CD4-positive, alpha-beta memory T cell (primary cell): Measurements from ENCODE around the gene UTP18. TPM values are rescaled to one million over a fixed set of nuclear protein-coding genes. Genes with fewer than 3 reads are reported as not detected.
A peak's percentile ranks its signal among the peaks of the same experiment; 100 is the strongest.
"Not testable (repeated sequence)": the region's sequence is repeated elsewhere in the genome, so short reads cannot be mapped to it uniquely, and the experiment has no call there.

Experiments
- CTCF ChIA-PET: fragments of 350-600 bp; sonication (Branson Sonifier 250); formaldehyde crosslinking; loops from one replicate; lab custom pipeline; 2021; ENCODE audit warnings: inconsistent platforms; ENCODE audit not compliant: partially characterized antibody; lab: Charles Lee
- POLR2A ChIA-PET: fragments of 350-600 bp; sonication (Branson Sonifier 250); formaldehyde crosslinking; loops from one replicate; lab custom pipeline; 2021; ENCODE audit not compliant: partially characterized antibody; lab: Charles Lee
- DNase-seq, 5 donors: peaks; one replicate each; pipeline versions ENCODE4 v3.0.0 to v3.0.0-alpha.2; 2020 to 2022; ENCODE audit warnings: mixed read lengths in 1 of 5
- H3K27ac ChIP-seq: one replicate; pipeline ENCODE4 v1.7.0; 2013; ENCODE audit warnings: low read depth, low read length
- H3K27me3 ChIP-seq: 2 replicates; pipeline ENCODE4 v1.7.0; 2013; ENCODE audit warnings: mild to moderate bottlenecking, low read length, moderate library complexity; ENCODE audit not compliant: insufficient read depth
- H3K36me3 ChIP-seq: 2 replicates; pipeline ENCODE4 v1.7.0; 2013; ENCODE audit warnings: mild to moderate bottlenecking, low read length, moderate library complexity; ENCODE audit not compliant: insufficient read depth
- H3K4me1 ChIP-seq: 2 replicates; pipeline ENCODE4 v1.7.0; 2013; ENCODE audit warnings: mild to moderate bottlenecking, low read length, moderate library complexity; ENCODE audit not compliant: insufficient read depth
- H3K4me3 ChIP-seq, 2 donors: one replicate each; pipeline ENCODE4 v1.7.0; 2013; ENCODE audit warnings: low read length in 2 of 2, mild to moderate bottlenecking in 1 of 2
- H3K9me3 ChIP-seq, 2 donors: one replicate each; pipeline ENCODE4 v1.7.0; 2013; ENCODE audit warnings: low read length in 2 of 2, control low read depth in 1 of 2; ENCODE audit not compliant: control insufficient read depth in 1 of 2
- H3K27ac Mint-ChIP-seq, 7 donors: one replicate each; pipeline ENCODE4 v1.8.0; 2020 to 2021; ENCODE audit warnings: mixed read lengths in 7 of 7, mild to moderate bottlenecking in 6 of 7, inconsistent platforms in 3 of 7, moderate library complexity in 3 of 7
- H3K27me3 Mint-ChIP-seq, 2 donors: one replicate each; pipeline ENCODE4 v1.8.0; 2020 to 2021; ENCODE audit warnings: mixed read lengths in 2 of 2
- H3K36me3 Mint-ChIP-seq, 2 donors: one replicate each; pipeline ENCODE4 v1.8.0; 2020 to 2021; ENCODE audit warnings: mixed read lengths in 2 of 2, inconsistent platforms in 1 of 2, mild to moderate bottlenecking in 1 of 2
- H3K4me1 Mint-ChIP-seq, 4 donors: one replicate each; pipeline ENCODE4 v1.8.0; 2020 to 2021; ENCODE audit warnings: mixed read lengths in 4 of 4, mild to moderate bottlenecking in 1 of 4
- H3K4me3 Mint-ChIP-seq, 8 donors: one replicate each; pipeline ENCODE4 v1.8.0; 2020 to 2021; ENCODE audit warnings: mixed read lengths in 8 of 8, mild to moderate bottlenecking in 7 of 8, moderate library complexity in 6 of 8, inconsistent platforms in 3 of 8
- H3K9me3 Mint-ChIP-seq, 8 donors: one replicate each; pipeline ENCODE4 v1.8.0; 2020 to 2021; ENCODE audit warnings: mixed read lengths in 8 of 8, mild to moderate bottlenecking in 5 of 8, inconsistent platforms in 3 of 8, moderate library complexity in 1 of 8
- intact Hi-C: fragments of 100-400 bp; cut with micrococcal nuclease; formaldehyde crosslinking; loops from one replicate; pipeline ENCODE4 v1.15.1; 2023
- polyA plus RNA-seq, 2 donors: library from polyadenylated mRNA; unstranded; fragments of 300-500 nt; fragmentation: Illumina TruSeq; gene quantifications; one replicate each; pipeline ENCODE4 v1.2.3, GENCODE V29; 2021
- total RNA-seq, 2 experiments: library from RNA; stranded (reverse); gene quantifications; one replicate each; pipeline ENCODE4 v1.2.3, GENCODE V29; 2021

UTP18 gene
- total and polyA plus RNA-seq, 4 experiments from 2014 or later, result 44.0 to 54.9 (median 46.2) TPM

- H3K4me1 Mint-ChIP-seq, result peaks cover 28 to 54% (median 42%) of the 10 kb centered on the region in 4 donors
- H3K27me3 Mint-ChIP-seq, CTCF ChIA-PET, H3K4me3 ChIP-seq, DNase-seq, POLR2A ChIA-PET, H3K27me3 ChIP-seq, H3K27ac ChIP-seq, H3K9me3 ChIP-seq, H3K9me3 Mint-ChIP-seq: not testable (repeated sequence)
- peaks cover 34% of the 10 kb centered on the region for H3K4me1 ChIP-seq
- intact Hi-C loops, result loop anchor here (5.0 kb wide), 1 partner anchor 482 kb away; no protein-coding TSS in a partner anchor
- peaks cover 37 to 62% of the 10 kb centered on the region in 2 donors for H3K36me3 Mint-ChIP-seq
- peak overlapping the region in 1 of 7 donors; percentile 37 for H3K27ac Mint-ChIP-seq
- H3K36me3 ChIP-seq, result peaks cover 52% of the 10 kb centered on the region
- peak overlapping the region in 1 of 8 donors; percentile 7 for H3K4me3 Mint-ChIP-seq
Measured at GRCh38 chr17:51264466-51264865, 4.1 kb downstream of the UTP18 start.

- intact Hi-C loops, result no loop called here
- H3K27me3 Mint-ChIP-seq, result no peaks in the 10 kb centered on the region
- Histone ChIP-seq H3K36me3 (peaks cover 65% of the 10 kb centered on the region), H3K27ac (no peak overlapping the region), H3K27me3 (no peaks in the 10 kb centered on the region), H3K4me3 (no peak overlapping the region), H3K9me3 (no peaks in the 10 kb centered on the region), H3K4me1 (peaks cover 8% of the 10 kb centered on the region)
- ChIA-PET POLR2A (interaction anchor here (0.6 to 1.4 kb wide), 2 partner anchors 9 to 19 kb away, joined by 3 to 4 read pairs; partner anchors contain the start of gene UTP18), CTCF (no interaction called here)
- H3K9me3 Mint-ChIP-seq, result peaks cover 0 to 3% (median 0%) of the 10 kb centered on the region in 8 donors
- peaks cover 28 to 57% (median 37%) of the 10 kb centered on the region in 4 donors for H3K4me1 Mint-ChIP-seq
- H3K36me3 Mint-ChIP-seq, result peaks cover 65 to 74% of the 10 kb centered on the region in 2 donors
- H3K27ac Mint-ChIP-seq, result peak overlapping the region in 1 of 7 donors; percentile 19
- no peak for DNase-seq
- H3K4me3 Mint-ChIP-seq, result no peak overlapping the region
Measured at GRCh38 chr17:51269991-51270390, 9.6 kb downstream of the UTP18 start.

GRCh38 chr17:51270636-51271035 is 10.3 kb downstream of the UTP18 start:
- Histone ChIP-seq H3K27ac (no peak overlapping the region), H3K27me3 (no peaks in the 10 kb centered on the region), H3K9me3 (no peaks in the 10 kb centered on the region), H3K4me1 (peaks cover 8% of the 10 kb centered on the region), H3K36me3 (peaks cover 68% of the 10 kb centered on the region), H3K4me3 (no peak overlapping the region)
- CTCF ChIA-PET, result interaction anchor here (1.3 kb wide), 1 partner anchor 11 kb away, joined by 3 read pairs; no protein-coding TSS in a partner anchor
- intact Hi-C loops, result no loop called here
- no peak for DNase-seq
- Mint-ChIP-seq H3K4me3 (no peak overlapping the region), H3K27ac (peak overlapping the region in 2 of 7 donors; percentile 19 to 83), H3K9me3 (peaks cover 0 to 3% (median 0%) of the 10 kb centered on the region in 8 donors), H3K36me3 (peaks cover 66 to 77% of the 10 kb centered on the region in 2 donors), H3K4me1 (peaks cover 27 to 56% (median 36%) of the 10 kb centered on the region in 4 donors), H3K27me3 (no peaks in the 10 kb centered on the region)
- POLR2A ChIA-PET, result no interaction called here

- H3K4me1 Mint-ChIP-seq, result peaks cover 22 to 42% (median 31%) of the 10 kb centered on the region in 4 donors
- H3K9me3 ChIP-seq, result no peaks in the 10 kb centered on the region
Measured at GRCh38 chr17:51272812-51273211, 12.5 kb downstream of the UTP18 start.

GRCh38 chr17:51275381-51275780 is 15.0 kb downstream of the UTP18 start:
- intact Hi-C loops, result no loop called here
- POLR2A ChIA-PET, result no interaction called here

More at GRCh38 chr17:51272812-51273211, 12.5 kb downstream of the UTP18 start:
- H3K27ac Mint-ChIP-seq, result peak overlapping the region in 1 of 7 donors; percentile 2
- intact Hi-C loops, result no loop called here
- peaks cover 68 to 79% of the 10 kb centered on the region in 2 donors for H3K36me3 Mint-ChIP-seq
- H3K36me3 ChIP-seq, result peaks cover 65% of the 10 kb centered on the region
- no peaks in the 10 kb centered on the region for H3K27me3 Mint-ChIP-seq
- H3K9me3 Mint-ChIP-seq, result peaks cover 0 to 3% (median 0%) of the 10 kb centered on the region in 8 donors
- ChIA-PET POLR2A (no interaction called here), CTCF (interaction anchor here (1.1 kb wide), 1 partner anchor 9 kb away, joined by 3 read pairs; no protein-coding TSS in a partner anchor)
- peaks cover 8% of the 10 kb centered on the region for H3K4me1 ChIP-seq
- H3K4me3 Mint-ChIP-seq, result no peak overlapping the region
- H3K27ac ChIP-seq, result no peak overlapping the region
- DNase-seq, result no peak
- no peak overlapping the region for H3K4me3 ChIP-seq
- no peaks in the 10 kb centered on the region for H3K27me3 ChIP-seq

GRCh38 chr17:51279183-51279582 is 18.8 kb downstream of the UTP18 start:
- POLR2A ChIA-PET, result no interaction called here
- no peaks in the 10 kb centered on the region for H3K27me3 Mint-ChIP-seq
- CTCF ChIA-PET, result no interaction called here
- Histone ChIP-seq H3K4me1 (no peaks in the 10 kb centered on the region), H3K9me3 (no peaks in the 10 kb centered on the region), H3K4me3 (no peak overlapping the region), H3K27me3 (no peaks in the 10 kb centered on the region), H3K27ac (no peak overlapping the region), H3K36me3 (peaks cover 48% of the 10 kb centered on the region)
- H3K4me1 Mint-ChIP-seq, result peaks cover under 1 to 8% (median 3%) of the 10 kb centered on the region in 4 donors
- peak overlapping the region in 1 of 7 donors; percentile 37 for H3K27ac Mint-ChIP-seq
- peaks cover 62 to 82% of the 10 kb centered on the region in 2 donors for H3K36me3 Mint-ChIP-seq
- H3K9me3 Mint-ChIP-seq, result no peaks in the 10 kb centered on the region
- DNase-seq, result no peak
- H3K4me3 Mint-ChIP-seq, result no peak overlapping the region
- intact Hi-C loops, result no loop called here

More at GRCh38 chr17:51275381-51275780, 15.0 kb downstream of the UTP18 start:
- no peak for DNase-seq
- H3K36me3 ChIP-seq, result peaks cover 59% of the 10 kb centered on the region
- Mint-ChIP-seq H3K9me3 (no peaks in the 10 kb centered on the region), H3K4me1 (peaks cover 16 to 32% (median 26%) of the 10 kb centered on the region in 4 donors), H3K27me3 (no peaks in the 10 kb centered on the region), H3K27ac (no peak overlapping the region), H3K36me3 (peaks cover 66 to 84% of the 10 kb centered on the region in 2 donors), H3K4me3 (no peak overlapping the region)
- H3K27me3 ChIP-seq, result no peaks in the 10 kb centered on the region
- no peaks in the 10 kb centered on the region for H3K9me3 ChIP-seq
- peaks cover 5% of the 10 kb centered on the region for H3K4me1 ChIP-seq
- CTCF ChIA-PET, result no interaction called here
- H3K27ac ChIP-seq, result no peak overlapping the region
- H3K4me3 ChIP-seq, result no peak overlapping the region

GRCh38 chr17:51287412-51287811 is 27.1 kb downstream of the UTP18 start:
- no peaks in the 10 kb centered on the region for H3K27me3 Mint-ChIP-seq
- peaks cover 64% of the 10 kb centered on the region for H3K36me3 ChIP-seq
- H3K27ac Mint-ChIP-seq, result peak overlapping the region in 3 of 7 donors; percentile 11 to 60 (median 13)
- H3K4me3 Mint-ChIP-seq, result no peak overlapping the region
- no peak overlapping the region for H3K4me3 ChIP-seq
- ChIA-PET CTCF (no interaction called here), POLR2A (no interaction called here)
- H3K27me3 ChIP-seq, result no peaks in the 10 kb centered on the region
- no peaks in the 10 kb centered on the region for H3K9me3 Mint-ChIP-seq
- H3K27ac ChIP-seq, result no peak overlapping the region
- no peaks in the 10 kb centered on the region for H3K4me1 ChIP-seq
- peaks cover 61 to 87% of the 10 kb centered on the region in 2 donors for H3K36me3 Mint-ChIP-seq
- no peaks in the 10 kb centered on the region for H3K9me3 ChIP-seq
- intact Hi-C loops, result no loop called here
- no peak for DNase-seq
- H3K4me1 Mint-ChIP-seq, result peaks cover 3 to 8% (median 6%) of the 10 kb centered on the region in 4 donors
